Ishikawa (cell line): Measurements from ENCODE around the gene TELO2.

ENCODE experiments used
- FOXM1 ChIP-seq: IDR thresholded peaks from 2 replicates; pipeline ENCODE4 v1.6.1; 2012; ENCODE audit warnings: low read depth, borderline replicate concordance
- RAD21 ChIP-seq: IDR thresholded peaks from 2 replicates; pipeline ENCODE4 v1.6.1; 2012; ENCODE audit warnings: low read depth
- REST ChIP-seq: IDR thresholded peaks from 2 replicates; pipeline ENCODE4 v1.6.1; 2012; ENCODE audit warnings: low read depth, mild to moderate bottlenecking
- TAF1 ChIP-seq: IDR thresholded peaks from 2 replicates; pipeline ENCODE4 v1.6.1; 2012; ENCODE audit warnings: low read depth, mild to moderate bottlenecking

DNA sequence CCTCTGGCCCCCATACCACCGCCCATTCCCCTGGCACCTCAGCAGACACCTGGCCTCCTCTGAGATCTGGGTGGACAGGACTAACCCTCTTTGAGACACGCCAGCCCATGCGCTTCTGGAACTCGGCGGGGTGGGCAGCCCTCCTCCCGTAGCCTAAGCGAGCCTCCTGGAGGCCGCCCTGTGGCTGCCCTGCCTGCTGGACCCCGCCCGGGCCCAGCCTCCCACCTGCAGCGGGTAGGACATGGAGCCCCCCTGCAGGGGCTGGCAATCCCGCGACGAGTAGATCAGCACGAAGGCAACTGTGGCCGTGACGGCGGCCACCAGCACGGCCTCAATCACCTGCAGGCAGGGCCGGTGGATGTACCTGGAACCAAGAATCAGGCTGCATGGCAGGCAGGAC lies 40.6 kb upstream of the TELO2 start:
- no peak for TF ChIP-seq RAD21
- no peak for TF ChIP-seq FOXM1
- TF ChIP-seq TAF1: no peak
- TF ChIP-seq REST: no peak
